Uterus (tissue), 4 donors: ENCODE measurements around the gene ERCC5. TPM values are rescaled to one million over a fixed set of nuclear protein-coding genes. Genes with fewer than 3 reads are reported as not detected.

Experiments used
- DNase-seq, 2 donors: peaks; one replicate each; pipeline ENCODE4 v3.0.0-alpha.2; 2019 to 2020
- H3K27ac ChIP-seq, 2 donors: fragments of 200-600 bp; sonication (generic); 1 replicate in 1 of 2; 2 replicates in 1 of 2; pipeline ENCODE4 v1.5.1; 2016 to 2018
- H3K27me3 ChIP-seq, 2 donors: fragments of 200-600 bp; sonication (generic); one replicate each; pipeline ENCODE4 v1.5.1; 2018 to 2019; ENCODE audit warnings: control low read depth in 1 of 2
- H3K36me3 ChIP-seq, 2 donors: fragments of 200-600 bp; sonication (generic); one replicate each; pipeline ENCODE4 v1.5.1; 2019; ENCODE audit warnings: control low read depth in 1 of 2
- H3K4me1 ChIP-seq, 2 donors: fragments of 200-600 bp; sonication (generic); one replicate each; pipeline ENCODE4 v1.5.1; 2018 to 2019; ENCODE audit warnings: control low read depth in 1 of 2
- H3K4me3 ChIP-seq, 2 donors: fragments of 200-600 bp; sonication (generic); 1 replicate in 1 of 2; 2 replicates in 1 of 2; pipeline ENCODE4 v1.5.1; 2018 to 2019; ENCODE audit warnings: mild to moderate bottlenecking in 1 of 2
- H3K9me3 ChIP-seq, 2 donors: fragments of 200-600 bp; sonication (generic); one replicate each; pipeline ENCODE4 v1.5.1; 2019; ENCODE audit warnings: control low read depth in 1 of 2
- CTCF ChIP-seq, 4 experiments: fragments of 200-600 bp in 2 of 4; fragments of 450-650 bp in 2 of 4; sonication (generic) in 2 of 4; IDR thresholded peaks; one replicate each; pipeline ENCODE4 v1.5.1; 2016 to 2019; ENCODE audit warnings: antibody characterized with exemption in 4 of 4, mild to moderate bottlenecking in 2 of 4, moderate library complexity in 1 of 4
- POLR2A ChIP-seq, 2 donors: fragments of 450-650 bp; IDR thresholded peaks; one replicate each; pipeline ENCODE4 v1.6.1; 2016; ENCODE audit warnings: antibody characterized with exemption in 2 of 2, mild to moderate bottlenecking in 1 of 2, moderate library complexity in 1 of 2
- intact Hi-C: fragments of 100-400 bp; cut with DNase I; formaldehyde crosslinking; loops from one replicate; pipeline ENCODE4 v1.15.1; 2023; ENCODE audit warnings: low total_unique reads
- total RNA-seq, 4 donors: library from RNA; depleted of rRNA in 3 of 4; stranded (reverse); fragments of >200 nt in 3 of 4; gene quantifications; one replicate each; pipeline versions ENCODE4 v1.1.0 to v1.2.4, GENCODE V29; 2014 to 2023
- donor health status: DM: yes; HTN: yes; CAD: no.

Gene ERCC5
- total RNA-seq, 4 donors from 2014 or later: 43.7 to 134 (median 76.4) TPM

GRCh38 chr13:102915393-102915930 lies 69.6 kb downstream of the ERCC5 start:
- Histone ChIP-seq H3K27me3 (no peaks in the 10 kb centered on the region), H3K27ac (no peak overlapping the region), H3K4me3 (no peak overlapping the region), H3K4me1 (no peaks in the 10 kb centered on the region), H3K36me3 (no peaks in the 10 kb centered on the region), H3K9me3 (peaks cover 0 to 3% of the 10 kb centered on the region in 2 donors)
- intact Hi-C loops: no loop called here
- DNase-seq: no peak
- TF ChIP-seq CTCF (IDR thresholded peaks at IDR 0.05) (no peak), POLR2A (IDR thresholded peaks at IDR 0.05) (no peak)

- H3K9me3 ChIP-seq: peaks cover 0 to 3% of the 10 kb centered on the region in 2 donors
- no peak overlapping the region for H3K4me3 ChIP-seq
- no peak overlapping the region for H3K27ac ChIP-seq
- intact Hi-C loops: no loop called here
- H3K4me1 ChIP-seq: no peaks in the 10 kb centered on the region
- H3K36me3 ChIP-seq: no peaks in the 10 kb centered on the region
- DNase-seq: no peak
- no peaks in the 10 kb centered on the region for H3K27me3 ChIP-seq
- TF ChIP-seq CTCF (IDR thresholded peaks at IDR 0.05) (no peak), POLR2A (IDR thresholded peaks at IDR 0.05) (no peak)
Measured at GRCh38 chr13:102917019-102917418, 71.2 kb downstream of the ERCC5 start.

- Histone ChIP-seq H3K4me3 (no peak overlapping the region), H3K4me1 (no peaks in the 10 kb centered on the region), H3K9me3 (peaks cover 0 to 3% of the 10 kb centered on the region in 2 donors), H3K27me3 (no peaks in the 10 kb centered on the region), H3K27ac (no peak overlapping the region), H3K36me3 (no peaks in the 10 kb centered on the region)
- DNase-seq: no peak
- TF ChIP-seq POLR2A (IDR thresholded peaks at IDR 0.05) (no peak), CTCF (IDR thresholded peaks at IDR 0.05) (no peak)
- intact Hi-C loops: no loop called here
Measured at GRCh38 chr13:102922184-102922583, 76.4 kb downstream of the ERCC5 start.

Other genes with a start within 250 kb of the ERCC5 start
- 10 to 100 TPM; 42.1 to 83.5 (median 48.7) TPM for gene TPP2, start 249.0 kb upstream of the ERCC5 start, total RNA-seq
- under 1 TPM in 1 of 4 donors, not detected in 3; 0.41 TPM for gene METTL21C, start 151.0 kb upstream of the ERCC5 start, total RNA-seq
- gene TEX30, start 72.2 kb upstream of the ERCC5 start, total RNA-seq: 10 to 100 TPM; 11.2 to 20.5 (median 14.7) TPM
- 10 to 100 TPM in 2 of 4 donors, 1 to 10 TPM in 2; 3.5 to 40.3 (median 17.2) TPM for gene POGLUT2, start 47.1 kb upstream of the ERCC5 start, total RNA-seq
- 10 to 100 TPM in 2 of 4 donors, 1 to 10 TPM in 2; 5.0 to 55.9 (median 18.0) TPM for gene BIVM, start 46.9 kb upstream of the ERCC5 start, total RNA-seq
- gene SLC10A2, start 220.4 kb downstream of the ERCC5 start, total RNA-seq: not detected